Tibial nerve (tissue), 4 donors: ENCODE measurements around the gene ATG9B. TPM values are rescaled to one million over a fixed set of nuclear protein-coding genes. Genes with fewer than 3 reads are reported as not detected.

ENCODE experiments used
- DNase-seq, 2 donors: peaks; one replicate each; pipeline ENCODE4 v3.0.0-alpha.2; 2019; ENCODE audit warnings: low spot score in 2 of 2
- H3K27ac ChIP-seq, 4 donors: fragments of 200-600 bp; sonication (generic) in 3 of 4; one replicate each; pipeline ENCODE4 v1.5.1; 2017 to 2019; ENCODE audit warnings: mild to moderate bottlenecking in 1 of 4
- H3K27me3 ChIP-seq, 2 donors: fragments of 200-600 bp; sonication (generic) in 1 of 2; one replicate each; pipeline versions ENCODE4 v1.5.1 to v1.6.0; 2017 to 2019
- H3K36me3 ChIP-seq, 3 donors: fragments of 200-600 bp; sonication (generic); one replicate each; pipeline ENCODE4 v1.5.1; 2018 to 2019
- H3K4me1 ChIP-seq, 4 donors: fragments of 200-600 bp; sonication (generic) in 3 of 4; one replicate each; pipeline ENCODE4 v1.5.1; 2017 to 2019
- H3K4me3 ChIP-seq, 4 donors: fragments of 200-600 bp; sonication (generic) in 3 of 4; one replicate each; pipeline ENCODE4 v1.5.1; 2017 to 2019; ENCODE audit warnings: mild to moderate bottlenecking in 1 of 4, moderate library complexity in 1 of 4
- H3K9me3 ChIP-seq, 4 donors: fragments of 200-600 bp; sonication (generic) in 3 of 4; one replicate each; pipeline ENCODE4 v1.5.1; 2017 to 2019
- EP300 ChIP-seq, 2 donors: sonication (generic); formaldehyde crosslinking; IDR thresholded peaks; one replicate each; pipeline ENCODE4 v1.6.1; 2017; ENCODE audit warnings: antibody characterized with exemption in 2 of 2, mild to moderate bottlenecking in 1 of 2
- POLR2A ChIP-seq, 2 donors: fragments of 450-650 bp; IDR thresholded peaks; one replicate each; pipeline ENCODE4 v1.6.1; 2017; ENCODE audit warnings: antibody characterized with exemption in 2 of 2, mild to moderate bottlenecking in 2 of 2, moderate library complexity in 2 of 2
- WGBS, 2 donors: methylation state at CpG; one replicate each; pipeline ENCODE4 v1.1.5; 2018; 5-methylcytosine and 5-hydroxymethylcytosine counted together
- total RNA-seq, 4 donors: library from RNA; depleted of rRNA; stranded (reverse); fragments of >200 nt; gene quantifications; one replicate each; pipeline ENCODE4 v1.1.0, GENCODE V29; 2016
- TF ChIP-seq, protein P1 (sequence below), 5 experiments: fragments of 200-600 bp in 3 of 5; fragments of 450-650 bp in 2 of 5; sonication (generic) in 3 of 5; IDR thresholded peaks; one replicate each; pipeline ENCODE4 v1.5.1; 2016 to 2019; ENCODE audit warnings: antibody characterized with exemption in 5 of 5, mild to moderate bottlenecking in 3 of 5, moderate library complexity in 2 of 5

ATG9B gene
- total RNA-seq, 4 donors from 2014 or later: not detected

DNA sequence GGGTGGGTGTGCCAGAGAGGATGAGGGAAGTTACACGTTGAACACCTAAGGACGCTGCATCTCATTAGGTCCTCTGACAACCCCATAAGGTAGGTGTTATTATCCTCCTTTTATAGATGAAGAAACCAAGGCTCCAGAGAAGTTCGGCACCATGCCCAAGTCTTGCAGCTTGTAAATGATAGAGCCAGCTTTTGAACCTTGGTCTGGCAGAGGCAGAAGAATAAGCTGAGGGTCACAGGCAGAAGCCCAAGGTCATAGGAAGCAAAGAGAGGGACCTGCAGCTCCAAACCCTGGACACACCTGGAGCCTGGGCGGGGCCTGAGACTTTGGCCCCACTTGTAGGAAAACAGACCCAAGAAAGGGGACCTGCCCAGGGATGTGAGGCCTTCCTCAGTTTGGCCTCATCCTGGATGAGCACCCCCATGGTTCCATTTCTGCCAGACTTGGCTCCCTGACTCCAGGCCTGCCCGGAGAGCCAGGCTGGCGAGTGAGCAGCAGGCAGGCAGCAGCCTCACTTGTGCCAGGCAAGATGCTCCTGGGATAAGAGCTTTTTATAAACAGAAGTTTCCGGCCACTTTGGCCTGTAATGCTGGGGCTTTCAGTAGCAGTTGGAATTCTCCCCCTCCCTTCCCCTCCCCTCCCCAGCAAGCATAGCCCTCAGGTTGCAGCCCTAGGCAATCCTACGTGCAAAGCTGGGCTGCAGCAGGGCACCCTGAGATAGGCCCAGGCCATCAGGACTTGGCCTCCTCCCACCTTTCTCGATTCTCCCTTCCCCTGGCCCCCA, 48.6 kb downstream of the ATG9B start:
- no peaks in the 10 kb centered on the region for H3K9me3 ChIP-seq
- DNase-seq: no peak

DNA sequence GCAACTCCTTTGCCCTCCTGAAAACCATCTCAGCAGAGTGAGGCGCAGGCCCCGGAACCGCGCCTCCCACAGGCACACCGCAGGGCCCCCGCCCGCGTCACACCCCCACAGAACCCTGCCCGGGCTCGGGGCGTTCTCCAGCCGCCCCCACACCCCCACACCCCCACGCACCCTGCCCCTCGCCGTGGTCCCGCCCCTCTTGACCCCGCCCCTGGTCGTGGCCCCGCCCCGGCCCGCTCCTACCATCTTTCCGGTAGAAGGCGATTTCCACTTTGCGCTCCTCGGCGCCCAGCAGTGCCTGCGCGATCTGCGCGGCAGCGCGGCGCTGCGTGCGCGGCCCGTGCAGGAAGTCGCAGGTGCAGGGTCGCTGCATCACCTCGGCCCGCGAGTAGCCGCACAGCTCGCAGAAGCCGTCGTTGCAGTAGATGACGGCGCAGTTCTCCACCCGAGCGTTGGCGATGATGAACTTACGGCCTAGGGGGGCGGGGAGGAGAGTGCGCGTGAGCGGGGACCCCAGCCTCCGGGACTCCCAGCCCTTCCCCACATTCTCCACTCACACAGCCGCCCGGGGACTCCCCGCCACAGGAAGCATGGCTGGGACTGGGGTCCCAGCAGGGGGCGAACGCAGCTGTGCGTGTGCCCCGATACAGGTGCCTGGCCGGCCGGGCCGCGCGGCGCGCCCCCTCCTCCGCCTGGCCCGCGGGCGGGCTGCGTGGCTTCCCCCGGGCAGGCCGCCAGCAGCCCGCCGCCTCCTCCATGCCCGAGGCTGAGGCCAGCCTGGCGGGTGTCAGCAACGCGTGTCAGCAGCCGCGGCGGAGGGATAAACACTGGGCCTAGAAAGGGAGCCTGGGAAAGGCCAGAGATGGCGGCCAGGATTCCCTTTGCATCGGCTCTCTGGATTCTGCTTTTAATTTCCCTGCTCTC, 49.6 kb downstream of the ATG9B start:
- H3K36me3 ChIP-seq: no peaks in the 10 kb centered on the region
- peaks cover 0 to 65% of the 10 kb centered on the region in 2 donors for H3K27me3 ChIP-seq
- H3K4me3 ChIP-seq: peak overlapping the region in 3 of 4 donors; percentile 39 to 57 (median 55)
- TF ChIP-seq POLR2A (IDR thresholded peaks at IDR 0.05): no peak
- TF ChIP-seq, protein P1, sequence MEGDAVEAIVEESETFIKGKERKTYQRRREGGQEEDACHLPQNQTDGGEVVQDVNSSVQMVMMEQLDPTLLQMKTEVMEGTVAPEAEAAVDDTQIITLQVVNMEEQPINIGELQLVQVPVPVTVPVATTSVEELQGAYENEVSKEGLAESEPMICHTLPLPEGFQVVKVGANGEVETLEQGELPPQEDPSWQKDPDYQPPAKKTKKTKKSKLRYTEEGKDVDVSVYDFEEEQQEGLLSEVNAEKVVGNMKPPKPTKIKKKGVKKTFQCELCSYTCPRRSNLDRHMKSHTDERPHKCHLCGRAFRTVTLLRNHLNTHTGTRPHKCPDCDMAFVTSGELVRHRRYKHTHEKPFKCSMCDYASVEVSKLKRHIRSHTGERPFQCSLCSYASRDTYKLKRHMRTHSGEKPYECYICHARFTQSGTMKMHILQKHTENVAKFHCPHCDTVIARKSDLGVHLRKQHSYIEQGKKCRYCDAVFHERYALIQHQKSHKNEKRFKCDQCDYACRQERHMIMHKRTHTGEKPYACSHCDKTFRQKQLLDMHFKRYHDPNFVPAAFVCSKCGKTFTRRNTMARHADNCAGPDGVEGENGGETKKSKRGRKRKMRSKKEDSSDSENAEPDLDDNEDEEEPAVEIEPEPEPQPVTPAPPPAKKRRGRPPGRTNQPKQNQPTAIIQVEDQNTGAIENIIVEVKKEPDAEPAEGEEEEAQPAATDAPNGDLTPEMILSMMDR (IDR thresholded peaks at IDR 0.05): peak in 4 of 5 experiments; percentile 12 to 44 (median 32)
- TF ChIP-seq EP300 (IDR thresholded peaks at IDR 0.05): no peak
- peak overlapping the region in 1 of 4 donors; percentile 59 for H3K27ac ChIP-seq
- WGBS, 2 donors: 2% methylated on average over 18 to 64 of the region's 89 CpGs
- DNase-seq: no peak
- no peaks in the 10 kb centered on the region for H3K9me3 ChIP-seq
- H3K4me1 ChIP-seq: peaks cover 0 to 44% (median 20%) of the 10 kb centered on the region in 4 donors

More for the DNA sequence above, 48.6 kb downstream of the ATG9B start:
- TF ChIP-seq EP300 (IDR thresholded peaks at IDR 0.05) (no peak), POLR2A (IDR thresholded peaks at IDR 0.05) (no peak)
- TF ChIP-seq, protein P1 (IDR thresholded peaks at IDR 0.05): no peak
- Histone ChIP-seq H3K36me3 (no peaks in the 10 kb centered on the region), H3K4me3 (no peak overlapping the region), H3K4me1 (peaks cover 0 to 54% (median 20%) of the 10 kb centered on the region in 4 donors), H3K27ac (no peak overlapping the region), H3K27me3 (peaks cover 0 to 59% of the 10 kb centered on the region in 2 donors)
- WGBS, 2 donors: 81 to 91% methylated on average over 7 to 9 of the region's 9 CpGs

DNA sequence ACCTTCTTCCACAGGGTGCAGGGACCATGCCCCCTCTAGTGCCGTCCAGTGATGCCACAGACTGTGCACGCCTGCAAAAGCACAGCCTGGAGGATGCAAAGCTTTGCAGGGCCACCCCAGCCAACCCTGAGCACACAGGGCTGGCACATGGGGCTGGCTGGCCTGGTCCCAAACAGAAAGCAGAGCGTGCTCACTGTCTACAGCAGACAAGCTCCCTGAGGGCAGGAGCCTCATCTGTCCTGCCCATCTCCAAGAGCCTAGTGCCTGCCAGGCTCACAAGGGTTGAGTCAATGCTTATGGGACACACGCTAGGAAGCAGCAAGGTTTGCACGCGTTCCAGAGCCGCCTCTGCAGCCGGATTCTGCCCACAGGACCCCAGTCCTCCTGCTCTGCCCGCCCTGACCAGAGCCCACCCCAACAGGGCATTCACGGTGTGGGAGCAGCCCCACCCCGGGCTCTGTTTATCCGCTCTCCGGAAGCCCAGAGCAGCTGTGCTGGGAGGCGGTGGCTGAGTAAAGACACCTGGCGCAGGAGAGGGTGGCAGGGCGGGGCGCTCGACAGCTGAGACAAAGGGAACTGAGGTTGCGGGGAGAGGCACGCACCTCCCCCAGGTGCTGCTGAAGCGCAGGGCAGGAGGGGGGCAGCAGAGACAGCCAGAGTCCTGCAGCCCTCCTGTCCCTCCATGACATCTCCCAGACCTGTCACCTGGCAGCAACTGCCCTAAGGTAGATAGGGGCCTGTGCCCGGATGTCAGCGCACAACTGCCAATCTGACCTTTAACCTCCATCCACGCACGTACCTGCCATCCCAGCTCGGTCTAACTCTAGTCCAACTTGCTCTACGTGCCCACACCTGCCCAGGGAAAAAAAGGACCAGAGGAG, 50.5 kb downstream of the ATG9B start:
- DNase-seq: no peak
- 53 to 62% methylated on average over 19 to 20 of the region's 27 CpGs for WGBS, 2 donors
- peak overlapping the region in 2 of 4 donors; percentile 55 to 57 for H3K4me3 ChIP-seq
- H3K27me3 ChIP-seq: peaks cover 0 to 58% of the 10 kb centered on the region in 2 donors
- peaks cover 0 to 34% (median 17%) of the 10 kb centered on the region in 4 donors for H3K4me1 ChIP-seq
- H3K9me3 ChIP-seq: no peaks in the 10 kb centered on the region
- H3K36me3 ChIP-seq: no peaks in the 10 kb centered on the region
- H3K27ac ChIP-seq: peak overlapping the region in 1 of 4 donors; percentile 59
- no peak for TF ChIP-seq EP300 (IDR thresholded peaks at IDR 0.05)
- TF ChIP-seq, protein P1 (IDR thresholded peaks at IDR 0.05): no peak
- no peak for TF ChIP-seq POLR2A (IDR thresholded peaks at IDR 0.05)

DNA sequence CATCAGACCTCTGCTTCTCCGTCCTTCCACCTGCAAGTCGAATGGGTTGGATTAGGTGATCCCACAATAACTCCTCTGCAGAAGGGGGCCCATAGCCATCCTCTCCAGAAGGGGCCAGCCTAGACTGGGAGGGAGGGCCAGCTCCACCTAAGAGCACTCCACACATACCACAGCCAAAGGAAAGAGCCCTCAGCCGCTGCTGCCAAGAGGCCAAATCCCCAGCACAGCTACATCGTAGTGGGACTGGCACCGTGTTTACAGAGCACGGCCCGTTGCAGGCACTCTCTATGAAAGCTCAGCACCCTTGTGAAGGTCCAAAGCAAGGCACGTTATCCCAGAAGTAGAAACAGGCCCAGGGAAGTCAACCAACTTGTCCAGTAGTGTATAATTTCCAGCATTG, 51.6 kb downstream of the ATG9B start:
- TF ChIP-seq, protein P1 (IDR thresholded peaks at IDR 0.05): no peak
- TF ChIP-seq POLR2A (IDR thresholded peaks at IDR 0.05) (no peak), EP300 (IDR thresholded peaks at IDR 0.05) (no peak)
- peaks cover 0 to 27% (median 14%) of the 10 kb centered on the region in 4 donors for H3K4me1 ChIP-seq
- 77 to 83% methylated on average over 8 of the region's 8 CpGs for WGBS, 2 donors
- H3K27ac ChIP-seq: no peak overlapping the region
- DNase-seq: no peak
- H3K9me3 ChIP-seq: no peaks in the 10 kb centered on the region
- H3K27me3 ChIP-seq: peaks cover 0 to 58% of the 10 kb centered on the region in 2 donors
- H3K36me3 ChIP-seq: no peaks in the 10 kb centered on the region
- H3K4me3 ChIP-seq: no peak overlapping the region
